NB4 (cell line): ENCODE results near the gene FGF12.

Experiments
- DNase-seq: peaks from one replicate; pipeline ENCODE4 v3.0.0; 2010; ENCODE audit warnings: low read depth
- H3K4me3 ChIP-seq: one replicate; pipeline ENCODE4 v1.5.1; 2011; ENCODE audit warnings: mild to moderate bottlenecking, low read depth, low read length, moderate library complexity
- CTCF ChIP-seq: IDR thresholded peaks from one replicate; pipeline ENCODE4 v1.5.1; 2012; ENCODE audit warnings: low read depth, low read length
- MYC ChIP-seq: IDR thresholded peaks from 2 replicates; pipeline ENCODE4 v1.6.1; 2011; ENCODE audit warnings: low read depth, low read length
- POLR2A ChIP-seq: IDR thresholded peaks from 2 replicates; pipeline ENCODE4 v1.6.1; 2011; ENCODE audit warnings: mild to moderate bottlenecking; ENCODE audit not compliant: insufficient read length; ENCODE audit errors: extremely low read depth
- TF ChIP-seq, protein P1 (sequence below): IDR thresholded peaks from 2 replicates; pipeline ENCODE4 v1.6.1; 2011; ENCODE audit warnings: low read depth, low read length

The FGF12 gene

DNA sequence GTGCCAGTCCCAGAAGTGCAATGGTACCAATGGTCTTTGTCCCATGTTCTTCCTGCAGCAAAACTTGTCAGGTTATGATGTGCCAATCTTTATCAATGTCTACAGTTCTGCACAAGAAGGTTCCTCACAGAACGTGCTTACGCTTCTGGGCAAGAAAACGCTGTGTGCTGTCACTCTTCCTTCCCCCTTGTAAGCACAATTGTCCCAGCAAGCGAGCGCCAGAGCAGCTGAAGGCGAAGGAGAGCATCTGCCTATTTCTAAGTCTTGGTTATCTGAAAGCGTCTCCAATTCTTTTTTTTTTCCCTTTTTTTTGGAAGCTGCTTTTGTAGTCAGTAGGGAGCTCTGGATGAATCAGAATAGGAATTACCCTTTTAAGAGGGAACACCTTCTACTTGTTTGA is 514.4 kb downstream of the FGF12 start:
- DNase-seq: no peak
- H3K4me3 ChIP-seq: no peak overlapping the region
- TF ChIP-seq, protein P1, sequence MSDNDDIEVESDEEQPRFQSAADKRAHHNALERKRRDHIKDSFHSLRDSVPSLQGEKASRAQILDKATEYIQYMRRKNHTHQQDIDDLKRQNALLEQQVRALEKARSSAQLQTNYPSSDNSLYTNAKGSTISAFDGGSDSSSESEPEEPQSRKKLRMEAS: no peak
- TF ChIP-seq POLR2A (no peak), MYC (no peak), CTCF (no peak)

DNA sequence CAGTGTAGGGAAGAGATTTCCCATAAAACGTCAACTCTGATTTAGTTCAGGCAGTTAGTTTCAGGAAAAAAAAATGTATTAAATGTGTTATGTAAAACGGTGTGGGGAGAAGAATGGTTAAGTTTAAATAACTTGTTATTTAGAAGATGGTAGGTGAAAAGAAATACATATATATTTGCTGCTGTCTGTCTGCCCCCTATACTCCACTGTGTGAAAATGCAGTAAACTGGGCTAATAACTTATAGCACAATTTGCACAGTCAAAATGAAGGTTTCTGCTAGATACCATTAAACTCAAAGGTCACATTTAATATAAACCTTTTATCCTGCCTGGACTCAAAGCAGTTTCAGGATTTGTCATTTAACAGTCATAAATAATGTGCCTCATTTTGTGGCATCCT is 515.0 kb downstream of the FGF12 start:
- TF ChIP-seq, protein P1: no peak
- TF ChIP-seq MYC: no peak
- TF ChIP-seq CTCF: no peak
- no peak for DNase-seq

DNA sequence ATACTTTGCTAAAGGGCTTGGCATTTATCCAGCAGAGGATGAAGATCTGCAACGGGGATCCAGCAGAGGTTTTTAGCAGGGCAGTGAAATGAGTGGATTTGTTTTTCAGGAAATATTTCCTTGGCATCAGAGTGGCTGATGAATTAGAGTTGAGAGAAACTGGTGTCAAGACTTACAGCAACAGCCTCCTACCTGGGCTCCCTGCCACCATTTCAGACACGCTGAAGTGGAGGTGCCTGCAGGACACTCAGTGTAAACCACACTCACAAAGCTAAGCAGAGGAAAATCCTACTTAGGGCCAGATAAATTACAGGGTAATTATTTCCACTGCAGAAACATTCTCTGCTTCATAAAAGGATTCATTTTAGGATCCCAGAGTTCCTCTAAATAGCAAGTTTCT is 519.7 kb downstream of the FGF12 start:
- no peak overlapping the region for H3K4me3 ChIP-seq
- no peak for DNase-seq
- TF ChIP-seq, protein P1: no peak
- TF ChIP-seq CTCF (no peak), POLR2A (no peak), MYC (no peak)

More for the DNA sequence above, 515.0 kb downstream of the FGF12 start:
- H3K4me3 ChIP-seq: no peak overlapping the region

- no peak for TF ChIP-seq CTCF
- TF ChIP-seq POLR2A: no peak
- TF ChIP-seq, protein P1: no peak
- no peak for TF ChIP-seq MYC
- H3K4me3 ChIP-seq: no peak overlapping the region
- DNase-seq: no peak
These were observed 520.1 kb downstream of the FGF12 start for GRCh38 chr3:192207239-192207638.

DNA sequence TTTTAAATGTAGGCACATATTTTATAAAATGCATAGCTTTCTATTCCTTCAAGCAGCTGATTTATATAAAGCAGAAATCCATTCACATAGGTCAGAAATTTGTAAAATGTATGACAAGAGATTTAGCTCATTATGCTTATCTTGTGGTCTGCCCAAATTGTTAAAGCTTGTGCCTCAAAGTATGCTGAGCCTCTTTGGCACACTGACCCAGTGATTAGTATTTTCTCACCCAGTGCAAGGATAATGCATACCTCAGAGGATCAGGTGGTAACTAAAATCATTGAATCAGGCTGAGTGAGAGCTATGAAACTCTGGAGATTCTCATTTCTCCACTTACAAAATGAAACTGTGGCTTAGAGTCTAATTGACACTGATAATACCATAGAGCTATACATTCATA is 533.3 kb downstream of the FGF12 start:
- TF ChIP-seq, protein P1: no peak
- no peak for TF ChIP-seq MYC
- no peak for TF ChIP-seq CTCF
- no peak for TF ChIP-seq POLR2A
- H3K4me3 ChIP-seq: no peak overlapping the region
- DNase-seq: no peak

DNA sequence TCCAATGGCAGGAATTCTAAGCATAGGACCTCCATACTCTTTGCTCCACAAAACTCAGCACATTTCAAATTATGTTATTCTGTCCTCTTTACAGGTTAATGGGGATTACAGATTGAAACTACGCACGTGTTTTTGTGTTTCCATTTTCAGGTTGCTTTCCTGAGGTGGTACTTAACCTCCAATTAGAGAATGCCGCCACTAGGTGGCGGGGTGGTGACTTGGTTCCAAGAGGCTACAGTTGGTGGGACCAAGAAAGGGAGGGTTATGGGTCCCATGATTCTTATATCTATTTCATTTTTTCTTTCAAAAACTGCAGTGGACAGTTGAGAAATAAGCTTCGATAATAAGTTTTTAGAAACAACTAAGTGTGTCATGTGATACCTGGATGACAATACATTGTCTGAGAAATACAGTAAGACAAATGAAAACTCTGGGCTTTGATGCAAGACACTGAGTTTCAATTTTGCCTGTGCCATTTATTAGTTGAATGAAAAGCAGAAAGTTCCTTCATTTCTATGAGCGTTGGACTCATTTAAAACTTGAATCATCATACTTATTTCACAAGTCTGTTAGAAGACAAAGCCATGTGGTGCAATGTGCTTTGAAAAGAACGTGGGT is 539.0 kb downstream of the FGF12 start:
- H3K4me3 ChIP-seq: no peak overlapping the region
- TF ChIP-seq CTCF (peak; percentile 73), MYC (no peak)
- TF ChIP-seq, protein P1: peak; percentile 76
- DNase-seq: peak; percentile 58
